Left colon (tissue), 2 donors: Measurements from ENCODE around the gene HOXD8. TPM values are rescaled to one million over a fixed set of nuclear protein-coding genes. Genes with fewer than 3 reads are reported as not detected.

Experiments used
- ATAC-seq: fragments of 200-7000 bp; cut with Tn5 transposase; one replicate; pipeline ENCODE4 v1.9.1; 2020; ENCODE audit warnings: mild to moderate bottlenecking, moderate library complexity
- DNase-seq, 2 donors: peaks; one replicate each; pipeline ENCODE4 v3.0.0-alpha.2; 2020
- intact Hi-C, 2 donors: fragments of 100-400 bp; cut with DNase I in 1 of 2; cut with micrococcal nuclease in 1 of 2; formaldehyde crosslinking; loops; one replicate each; pipeline versions ENCODE4 v1.11.2 to v1.14.0; 2022; cut with DNase I, micrococcal nuclease
- total RNA-seq, 2 donors: library from RNA; stranded (reverse); fragmentation: NEBNext Ultra II Directional; extraction: Animal tissue kit (Norgen Biotek cat#: 25700); gene quantifications; one replicate each; pipeline ENCODE4 v1.2.1, GENCODE V29; 2021
- donor health status: DM: no; HTN: no; CAD: no.
- donor health status: DM: yes; HTN: yes; CAD: no.

The HOXD8 gene
- total RNA-seq, 2 donors from 2014 or later: 6.2 to 9.8 TPM

- no peak for DNase-seq
- intact Hi-C loops: loop anchor here (5.0 to 10.0 kb wide), 3 partner anchors 407 to 732 kb away; no protein-coding TSS in a partner anchor
- ATAC-seq: no peak
These were observed 30.3 kb upstream of the HOXD8 start for GRCh38 chr2:176099159-176099727.

DNA sequence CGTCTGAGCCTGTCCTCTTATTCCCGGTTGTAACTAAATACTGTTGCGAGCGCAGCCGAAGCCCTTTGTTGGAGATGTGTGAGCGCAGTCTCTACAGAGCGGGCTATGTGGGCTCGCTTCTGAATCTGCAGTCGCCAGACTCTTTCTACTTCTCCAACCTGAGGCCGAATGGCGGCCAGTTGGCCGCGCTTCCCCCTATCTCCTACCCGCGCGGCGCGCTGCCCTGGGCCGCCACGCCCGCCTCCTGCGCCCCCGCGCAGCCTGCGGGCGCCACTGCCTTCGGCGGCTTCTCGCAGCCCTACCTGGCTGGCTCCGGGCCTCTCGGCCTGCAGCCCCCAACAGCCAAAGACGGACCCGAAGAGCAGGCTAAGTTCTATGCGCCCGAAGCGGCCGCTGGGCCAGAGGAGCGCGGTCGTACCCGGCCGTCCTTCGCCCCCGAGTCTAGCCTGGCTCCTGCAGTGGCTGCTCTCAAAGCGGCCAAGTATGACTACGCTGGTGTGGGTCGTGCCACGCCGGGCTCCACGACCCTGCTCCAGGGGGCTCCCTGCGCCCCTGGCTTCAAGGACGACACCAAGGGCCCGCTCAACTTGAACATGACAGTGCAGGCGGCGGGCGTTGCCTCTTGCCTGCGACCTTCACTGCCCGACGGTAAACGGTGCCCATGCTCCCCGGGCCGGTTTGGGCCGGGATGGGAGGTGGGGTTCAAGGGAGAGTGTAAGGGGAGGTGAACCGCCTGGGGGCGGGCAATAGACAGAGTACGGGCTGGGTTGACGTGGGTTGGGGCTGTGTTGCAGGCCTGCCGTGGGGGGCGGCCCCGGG lies 29.6 kb upstream of the HOXD8 start, which contains the start of gene HOXD12:
HOXD12 (plus strand) TSS at position 68 of the 819 bp plus-strand sequence; CDS start at position 75, 7 bp downstream.
- intact Hi-C loops: loop anchor here (5.0 to 10.0 kb wide), 3 partner anchors 408 to 733 kb away; no protein-coding TSS in a partner anchor
- DNase-seq (no peak), ATAC-seq (no peak)

DNA sequence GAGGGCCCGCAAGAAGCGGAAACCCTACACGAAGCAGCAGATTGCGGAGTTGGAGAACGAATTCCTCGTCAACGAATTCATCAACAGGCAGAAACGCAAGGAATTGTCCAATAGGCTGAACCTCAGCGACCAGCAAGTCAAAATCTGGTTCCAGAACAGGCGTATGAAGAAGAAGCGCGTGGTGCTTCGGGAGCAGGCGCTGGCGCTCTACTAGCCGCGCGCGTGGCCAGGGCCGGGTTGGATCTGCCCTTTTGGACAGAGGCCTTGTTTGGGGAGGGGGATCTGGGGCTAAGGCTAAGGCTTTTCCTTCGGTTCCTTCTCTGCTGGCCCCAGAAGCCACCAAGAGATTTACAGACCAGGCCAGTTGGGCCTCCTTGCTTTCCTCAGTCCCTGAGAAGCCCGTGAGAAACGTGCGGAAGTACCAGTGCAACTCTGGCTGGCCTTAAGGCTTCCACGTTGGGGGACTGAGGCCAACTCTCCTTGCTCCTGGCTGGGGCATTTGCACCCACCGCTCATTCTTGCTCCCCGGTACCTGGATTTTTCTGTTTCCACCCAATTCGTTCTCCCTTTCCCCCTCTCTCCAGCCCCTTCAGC lies 28.9 kb upstream of the HOXD8 start:
- intact Hi-C loops: no loop called here
- ATAC-seq (no peak), DNase-seq (no peak)

DNA sequence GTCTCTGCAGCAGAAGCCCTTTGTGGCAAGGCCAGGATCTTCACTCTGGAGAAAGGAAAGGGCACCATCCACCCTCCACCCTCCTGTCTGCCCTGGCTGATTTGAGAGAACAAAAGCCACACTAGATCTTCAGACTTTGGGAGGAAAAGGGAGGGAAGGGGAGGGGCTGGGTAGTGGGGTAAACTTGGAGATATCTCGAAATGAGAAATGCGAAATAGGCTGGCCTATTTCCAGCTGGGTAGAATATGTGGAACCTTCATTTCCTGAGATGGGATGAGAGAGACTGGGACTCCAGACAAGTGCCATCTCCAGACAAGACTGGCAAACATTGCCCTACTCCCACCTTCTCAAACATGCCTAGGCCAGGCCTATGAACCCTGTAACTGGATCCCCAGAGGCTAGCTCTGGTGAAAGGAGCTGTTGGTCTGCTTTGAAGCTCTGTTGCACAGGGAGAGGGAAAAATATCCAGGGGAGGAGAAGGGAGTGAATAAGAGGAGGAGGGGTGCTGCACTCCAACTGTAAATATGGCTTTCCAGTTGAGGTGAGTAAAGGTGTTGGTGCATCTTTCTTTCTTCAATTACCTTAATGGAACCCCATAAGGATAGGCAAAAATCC lies 28.2 kb upstream of the HOXD8 start:
- ATAC-seq: no peak
- DNase-seq: no peak

DNA sequence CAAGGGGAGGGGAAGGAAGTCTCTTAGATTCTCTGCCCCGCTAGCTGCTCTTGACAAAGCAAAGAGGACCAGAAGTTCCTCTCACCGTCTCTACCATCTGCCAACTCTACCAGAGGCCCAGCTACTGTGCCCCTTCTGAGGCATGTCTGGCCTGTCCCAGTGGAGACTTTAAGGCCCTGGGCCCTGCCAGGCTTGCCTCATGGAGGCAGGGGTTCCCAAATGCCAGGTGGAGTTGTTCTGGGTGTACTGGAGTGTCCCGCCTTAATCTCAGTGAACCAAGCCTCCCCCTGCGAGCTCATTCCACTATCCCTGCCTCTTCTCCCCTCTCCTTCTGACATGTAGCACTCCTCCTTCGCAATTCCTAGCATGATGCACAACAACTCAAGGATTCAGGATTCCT lies 27.7 kb upstream of the HOXD8 start:
- DNase-seq (no peak), ATAC-seq (no peak)
- intact Hi-C loops: no loop called here

More for the DNA sequence above, 28.2 kb upstream of the HOXD8 start:
- intact Hi-C loops: no loop called here

- DNase-seq (no peak), ATAC-seq (no peak)
- intact Hi-C loops: no loop called here
These were observed 27.1 kb upstream of the HOXD8 start for GRCh38 chr2:176102309-176102866.

- intact Hi-C loops: no loop called here
- DNase-seq: no peak
- no peak for ATAC-seq
These were observed 26.3 kb upstream of the HOXD8 start for GRCh38 chr2:176103194-176103593.

- no peak for ATAC-seq
- DNase-seq: peak in 1 of 2 donors; percentile 6
- intact Hi-C loops: no loop called here
These were observed 25.7 kb upstream of the HOXD8 start for GRCh38 chr2:176103742-176104315.

- ATAC-seq: peak; percentile 9
- intact Hi-C loops: no loop called here
- peak in 1 of 2 donors; percentile 27 for DNase-seq
These were observed 25.0 kb upstream of the HOXD8 start for GRCh38 chr2:176104316-176105077.

- DNase-seq: peak in 1 of 2 donors; percentile 11
- intact Hi-C loops: no loop called here
- ATAC-seq: no peak
These were observed 24.3 kb upstream of the HOXD8 start for GRCh38 chr2:176105078-176105729.

GRCh38 chr2:176105730-176106580 lies 23.6 kb upstream of the HOXD8 start:
- intact Hi-C loops: no loop called here
- DNase-seq: peak in 1 of 2 donors; percentile 6
- no peak for ATAC-seq

- ATAC-seq (peak; percentile 58), DNase-seq (peak in 1 of 2 donors; percentile 71)
- intact Hi-C loops: no loop called here
These were observed 22.6 kb upstream of the HOXD8 start, which contains the start of gene HOXD11 for GRCh38 chr2:176106581-176107539. Gene HOXD11 (plus strand): TSS chr2:176107280. CDS start chr2:176107356, 76 bp downstream.

- DNase-seq: peak in 1 of 2 donors; percentile 28
- ATAC-seq: no peak
- intact Hi-C loops: no loop called here
These were observed 21.7 kb upstream of the HOXD8 start for GRCh38 chr2:176107731-176108181.

DNA sequence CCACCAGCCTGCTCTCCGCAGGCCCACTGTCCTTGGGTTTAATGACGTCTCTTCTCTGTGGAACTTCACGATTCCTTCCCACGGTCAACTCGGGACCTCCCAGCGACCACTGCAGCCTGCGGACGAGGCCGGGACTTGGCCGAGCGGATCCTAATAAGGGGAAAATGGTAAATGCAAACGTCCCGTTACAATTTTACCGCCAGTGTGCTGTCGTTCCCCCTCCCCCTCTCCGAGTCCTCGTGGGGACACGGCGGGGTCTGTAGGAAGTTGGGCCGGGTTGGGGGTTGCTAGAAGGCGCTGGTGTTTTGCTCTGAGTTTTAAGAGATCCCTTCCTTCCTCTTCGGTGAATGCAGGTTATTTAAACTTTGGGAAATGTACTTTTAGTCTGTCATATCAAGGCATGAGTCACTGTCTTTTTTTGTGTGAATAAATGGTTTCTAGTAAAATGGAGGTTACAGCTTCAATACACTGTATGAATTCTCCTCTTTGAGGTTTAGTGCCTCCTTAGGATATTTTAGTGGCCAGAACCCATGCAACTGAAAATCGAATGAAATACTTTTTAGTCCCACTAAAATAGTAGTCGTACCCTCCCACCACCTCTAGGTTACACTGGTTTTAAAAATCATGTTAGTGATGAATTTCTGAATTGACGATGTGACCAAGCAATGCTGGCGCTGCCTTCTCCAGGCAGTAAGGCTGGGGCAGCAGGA lies 20.2 kb upstream of the HOXD8 start:
- no peak for ATAC-seq
- peak in 1 of 2 donors; percentile 4 for DNase-seq
- intact Hi-C loops: no loop called here

- intact Hi-C loops: no loop called here
- ATAC-seq: no peak
- DNase-seq: no peak
These were observed 19.6 kb upstream of the HOXD8 start for GRCh38 chr2:176109946-176110345.
